GM12891 (cell line): ENCODE results near the gene DYNC1I1.

Experiments used
- POLR2A ChIP-seq: IDR thresholded peaks from 2 replicates; pipeline ENCODE4 v1.6.1; 2011; ENCODE audit warnings: low read depth, low read length, control low read depth
- POLR2AphosphoS5 ChIP-seq: IDR thresholded peaks from 2 replicates; pipeline ENCODE4 v1.6.1; 2011; ENCODE audit warnings: low read depth, low read length, control low read depth
- TAF1 ChIP-seq: IDR thresholded peaks from 2 replicates; pipeline ENCODE4 v1.6.1; 2011; ENCODE audit warnings: low read depth, low read length, control low read depth

GRCh38 chr7:95800787-95801186 lies 28.4 kb downstream of the DYNC1I1 start:
- TF ChIP-seq TAF1 (no peak), POLR2A (no peak), POLR2AphosphoS5 (no peak)
